Fibroblast of the conjunctiva (primary cell): ENCODE measurements around the gene MB.
A peak's percentile ranks its signal among the peaks of the same experiment; 100 is the strongest.

ENCODE experiments used
- DNase-seq: peaks from one replicate; pipeline ENCODE4 v3.0.0-alpha.2; 2010; ENCODE audit warnings: low read depth

Gene MB

GRCh38 chr22:35593891-35594470, 23.1 kb downstream of the MB start:
- no peak for DNase-seq

DNA sequence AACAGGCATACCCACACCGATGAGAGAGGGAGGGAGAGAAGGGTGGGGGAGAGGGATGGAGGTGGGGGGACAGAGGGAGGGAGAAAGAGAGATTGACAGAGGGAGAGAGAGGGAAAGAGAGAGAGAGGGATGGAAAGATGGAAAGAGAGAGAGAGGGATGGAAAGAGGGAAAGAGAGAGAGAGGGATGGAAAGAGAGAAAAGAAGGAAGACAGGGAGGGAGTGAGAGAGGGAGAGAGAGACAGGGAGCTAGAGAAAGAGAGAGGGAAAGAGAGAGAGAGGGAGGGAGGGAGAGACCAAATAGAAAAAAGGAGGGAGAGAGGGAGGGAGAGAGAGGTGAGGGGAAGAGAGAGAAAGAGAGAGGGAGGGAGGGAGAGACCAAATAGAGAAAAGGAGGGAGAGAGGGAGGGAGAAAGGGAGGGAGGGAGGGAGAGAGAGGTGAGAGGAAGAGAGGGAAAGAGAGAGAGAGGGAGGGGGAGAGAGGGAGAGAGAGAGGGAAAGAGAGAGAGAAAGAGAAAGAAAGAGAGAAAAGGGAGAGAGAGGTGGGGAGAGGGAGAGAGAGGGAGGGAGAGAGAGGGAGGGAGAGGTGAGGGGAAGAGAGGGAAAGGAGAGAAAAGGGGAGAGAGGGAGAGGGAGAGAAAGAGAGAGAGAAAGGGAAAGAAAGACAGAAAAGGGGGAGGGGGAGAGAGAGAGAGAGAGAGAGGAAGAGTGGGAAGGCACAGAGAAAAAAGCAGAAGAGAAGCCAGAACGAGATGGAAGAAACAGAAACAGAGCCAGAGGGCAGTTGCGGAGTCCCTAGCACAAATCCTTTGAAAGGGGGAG, 23.8 kb downstream of the MB start:
- no peak for DNase-seq

DNA sequence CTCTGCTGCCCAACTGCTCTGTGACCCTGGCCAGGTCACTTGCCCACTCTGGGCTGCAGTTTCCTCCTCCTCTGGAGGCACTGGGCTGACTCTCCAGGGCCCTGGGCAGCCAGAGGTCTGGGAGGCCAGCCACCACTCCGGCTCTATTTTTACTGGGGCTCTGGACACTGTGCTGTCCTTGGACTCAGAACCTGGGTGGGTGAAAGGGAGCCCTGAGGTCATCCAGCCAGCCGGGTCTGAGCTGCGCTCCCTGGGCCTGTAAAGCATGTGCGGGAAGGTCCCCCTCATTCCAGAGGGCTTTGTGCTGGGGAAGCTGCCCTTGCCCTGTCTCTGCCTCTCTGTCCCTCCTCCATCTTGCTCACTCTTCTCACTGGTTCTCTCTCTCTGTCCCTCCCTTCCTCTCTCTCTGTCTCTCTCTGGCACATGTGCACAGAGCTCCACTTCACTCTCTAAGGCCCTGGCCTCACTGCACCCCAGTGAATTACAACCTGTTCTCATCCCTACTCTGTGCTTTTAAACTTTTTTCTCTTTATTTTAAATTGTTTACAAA, 24.6 kb downstream of the MB start:
- DNase-seq = no peak

- no peak for DNase-seq
These were observed 25.3 kb downstream of the MB start for GRCh38 chr22:35591714-35592417.

GRCh38 chr22:35590634-35591295, 26.4 kb downstream of the MB start:
- DNase-seq = no peak

DNA sequence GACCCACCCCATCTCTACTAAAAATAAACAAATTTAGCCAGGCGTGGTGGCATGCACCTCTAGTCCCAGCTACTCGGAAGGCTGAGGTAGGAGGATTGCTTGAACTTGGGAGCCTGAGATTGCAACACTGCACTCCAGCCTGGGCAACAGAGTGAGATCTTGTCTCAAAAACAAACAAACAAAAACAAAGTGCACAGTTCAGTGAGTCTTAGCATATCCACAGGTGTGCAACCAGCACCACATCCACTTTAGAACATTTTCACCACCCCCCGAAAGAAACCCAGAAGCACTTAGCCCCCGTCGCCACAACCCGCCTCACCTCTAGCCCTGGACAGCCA, 27.4 kb downstream of the MB start:
- no peak for DNase-seq

- peak; percentile 59 for DNase-seq
These were observed 27.9 kb downstream of the MB start for GRCh38 chr22:35589071-35589755.

GRCh38 chr22:35587896-35588295, 29.2 kb downstream of the MB start:
- DNase-seq = no peak

DNA sequence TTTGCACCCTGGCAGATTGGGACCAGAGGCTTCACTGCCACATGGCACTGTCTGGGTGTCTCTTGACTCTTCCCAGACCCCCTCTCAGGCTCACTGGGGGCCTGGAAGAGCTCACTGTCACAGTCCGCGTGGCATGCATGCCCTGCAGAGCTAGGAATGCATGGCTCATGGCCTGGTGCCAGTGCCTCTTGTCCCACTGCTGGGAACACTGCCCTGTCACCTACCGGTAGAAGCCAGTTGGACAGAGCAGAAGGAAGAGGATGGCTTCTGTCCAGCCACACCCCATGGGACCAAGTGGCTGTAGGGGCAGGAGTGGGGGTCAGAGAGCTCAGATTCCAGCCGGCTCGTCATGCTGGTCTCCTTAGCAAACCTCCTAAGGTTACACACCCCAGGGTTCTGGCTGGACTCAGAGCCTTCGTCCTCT, 29.7 kb downstream of the MB start:
- DNase-seq = no peak

DNA sequence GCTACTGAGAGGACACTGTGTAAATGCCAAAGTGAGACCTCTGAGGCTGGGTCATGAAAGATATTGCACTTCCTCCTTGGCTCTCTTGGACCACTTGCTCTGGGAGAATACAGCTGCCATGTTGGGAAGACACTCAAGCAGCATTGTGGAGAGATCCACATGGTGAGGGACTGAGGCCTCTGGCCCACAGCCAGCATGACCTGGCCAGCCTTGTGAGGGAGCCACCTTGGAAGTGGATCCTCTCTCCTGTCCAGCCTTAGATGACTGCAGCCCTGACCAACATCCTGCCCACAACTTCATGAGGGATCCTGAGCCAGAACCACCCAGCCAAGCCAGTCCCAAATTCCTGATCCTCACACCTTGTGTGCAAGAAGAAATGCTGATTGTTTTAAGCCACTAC, 30.4 kb downstream of the MB start:
- no peak for DNase-seq

- DNase-seq = peak; percentile 43
These were observed 34.1 kb downstream of the MB start for GRCh38 chr22:35582861-35583670.

DNA sequence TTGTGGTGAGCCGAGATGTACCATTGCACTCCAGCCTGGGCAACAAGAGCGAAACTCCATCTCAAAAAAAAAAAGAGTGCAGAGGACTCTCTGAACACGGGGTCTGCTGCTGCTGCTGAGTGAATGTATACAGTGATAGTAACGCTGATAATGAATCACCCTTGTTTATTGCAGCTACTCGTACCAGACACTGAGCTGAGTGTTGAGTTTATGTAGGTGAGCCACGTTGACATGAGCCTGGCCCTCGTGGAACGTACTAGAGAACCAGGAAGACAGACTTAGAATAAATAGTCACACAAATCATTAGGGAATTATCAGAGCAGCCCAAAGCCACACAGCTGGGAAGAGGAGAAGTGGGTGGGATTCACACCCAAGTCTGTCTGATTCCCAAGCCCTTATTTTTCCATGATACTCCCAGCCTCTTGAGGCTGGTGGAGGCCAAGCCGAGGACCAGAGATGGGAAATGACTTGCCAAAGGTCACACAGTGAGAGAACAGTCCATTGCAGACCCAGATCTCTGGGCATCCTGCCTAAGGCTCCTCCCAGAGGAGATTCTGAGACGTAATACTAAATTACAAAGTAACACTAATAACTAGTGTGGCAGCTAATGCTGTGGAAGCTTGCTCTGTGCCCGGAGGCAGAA, 34.8 kb downstream of the MB start:
- DNase-seq = no peak

DNA sequence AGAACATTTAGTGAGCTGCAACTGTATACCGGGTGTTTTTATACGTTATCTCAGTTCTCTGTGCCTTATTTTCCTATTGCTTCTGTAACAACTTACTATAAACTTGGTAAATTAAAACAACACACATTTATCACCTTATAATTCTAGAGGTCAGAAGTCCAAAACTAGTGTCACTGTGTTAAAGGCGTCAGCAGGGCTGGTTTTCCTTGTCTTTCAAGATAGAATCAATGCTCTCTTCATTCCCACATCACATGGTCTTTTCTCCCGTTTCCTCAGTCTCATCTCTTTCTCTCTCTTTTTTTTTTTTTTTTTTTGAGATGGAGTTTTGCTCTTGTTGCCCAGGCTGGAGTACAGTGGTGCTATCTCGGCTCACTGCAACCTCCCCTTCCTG, 36.1 kb downstream of the MB start:
- no peak for DNase-seq

DNA sequence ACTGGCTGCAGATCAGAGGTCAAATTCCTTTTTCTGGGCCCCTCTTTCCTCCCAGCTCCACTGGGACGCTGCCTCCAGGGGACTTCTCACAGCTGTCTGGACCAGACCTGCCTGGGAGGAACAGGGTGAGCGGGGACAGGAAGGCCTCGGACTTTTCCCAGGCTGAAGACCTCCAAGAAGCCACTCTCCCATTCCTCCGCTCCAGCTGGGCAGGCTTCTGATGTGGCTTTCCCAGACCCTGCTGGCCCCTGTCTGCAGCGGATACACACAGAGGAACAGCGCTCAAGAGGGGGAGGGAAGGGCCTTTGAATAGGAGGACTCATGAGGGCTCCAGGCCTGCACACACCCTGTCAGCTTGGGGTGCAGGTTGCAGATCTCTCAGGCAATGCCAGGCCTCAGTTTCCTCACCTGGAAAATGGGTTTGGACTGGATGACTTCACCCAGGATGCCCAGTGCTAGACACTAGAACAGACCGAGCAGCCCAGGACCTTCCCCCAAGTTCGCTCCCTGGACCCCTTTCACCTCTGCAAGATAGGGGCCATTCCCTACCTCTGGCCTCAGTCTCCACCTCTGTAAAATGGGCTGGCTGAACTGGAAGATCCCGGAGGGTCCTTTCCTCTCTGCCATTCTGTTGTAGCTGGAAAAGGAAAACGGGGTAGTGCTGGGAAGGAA, 36.6 kb downstream of the MB start:
- no peak for DNase-seq

GRCh38 chr22:35578836-35579575, 38.1 kb downstream of the MB start:
- no peak for DNase-seq

GRCh38 chr22:35577799-35578659, 39.1 kb downstream of the MB start:
- no peak for DNase-seq

DNA sequence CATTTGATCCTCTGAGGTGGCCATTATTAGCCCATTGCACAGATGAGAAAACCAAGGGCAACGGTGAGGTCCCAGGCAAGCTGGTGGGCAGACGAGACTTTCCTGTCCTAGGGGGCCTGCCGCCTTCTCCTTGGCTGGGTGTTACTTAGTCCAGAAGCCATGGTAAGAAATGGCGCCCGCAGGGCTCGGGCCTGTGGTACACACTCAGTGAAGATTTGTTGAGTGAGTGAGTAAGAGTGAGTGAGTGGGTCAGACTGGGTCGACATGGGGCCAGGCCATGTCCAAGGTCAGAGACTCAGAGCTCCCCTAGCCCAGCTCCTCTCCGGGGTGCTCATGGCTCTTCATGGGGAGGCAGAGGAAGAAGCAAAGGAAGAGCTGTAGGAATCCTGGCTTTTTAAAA, 40.5 kb downstream of the MB start:
- no peak for DNase-seq

- DNase-seq = no peak
These were observed 41.9 kb downstream of the MB start for GRCh38 chr22:35575116-35575748.
